GM12801 (cell line): Measurements from ENCODE around the gene UBXN6.

Experiments used
- TF ChIP-seq, protein P1 (sequence below): IDR thresholded peaks from one replicate; pipeline ENCODE4 v1.5.1; 2011; ENCODE audit warnings: control low read depth; ENCODE audit not compliant: insufficient read length; ENCODE audit errors: extremely low read depth

Gene UBXN6

DNA sequence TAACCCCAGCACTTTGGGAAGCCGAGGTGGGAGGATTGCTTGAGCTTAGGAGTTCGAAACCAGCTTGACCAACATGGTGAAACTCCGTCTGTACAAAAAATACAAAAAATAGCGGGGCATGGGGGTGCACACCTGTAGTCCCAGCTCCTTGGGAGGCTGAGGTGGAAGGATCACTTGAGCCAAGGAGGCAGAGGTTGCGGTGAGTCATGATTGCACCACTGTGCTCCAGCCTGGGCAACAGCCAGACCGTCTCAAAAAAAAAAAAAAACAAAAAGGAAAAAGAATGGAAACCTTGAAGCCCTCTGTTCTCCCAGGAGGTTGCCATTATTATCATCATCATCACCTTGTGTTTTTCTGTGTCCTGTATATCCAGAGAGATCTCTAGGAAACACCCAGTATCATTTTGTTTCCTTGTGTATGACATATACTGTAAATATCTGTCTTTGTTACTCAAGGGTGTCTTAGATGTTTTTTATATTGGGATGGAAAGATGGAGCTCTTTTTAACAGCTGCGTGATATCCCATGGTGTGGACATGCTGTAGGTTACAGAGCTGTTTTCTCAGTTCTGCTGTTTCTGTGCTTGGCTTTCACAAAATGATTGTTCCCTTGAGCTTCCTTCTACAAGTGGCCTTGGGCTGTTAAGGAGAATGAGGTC, 43.3 kb downstream of the UBXN6 start:
- TF ChIP-seq, protein P1, sequence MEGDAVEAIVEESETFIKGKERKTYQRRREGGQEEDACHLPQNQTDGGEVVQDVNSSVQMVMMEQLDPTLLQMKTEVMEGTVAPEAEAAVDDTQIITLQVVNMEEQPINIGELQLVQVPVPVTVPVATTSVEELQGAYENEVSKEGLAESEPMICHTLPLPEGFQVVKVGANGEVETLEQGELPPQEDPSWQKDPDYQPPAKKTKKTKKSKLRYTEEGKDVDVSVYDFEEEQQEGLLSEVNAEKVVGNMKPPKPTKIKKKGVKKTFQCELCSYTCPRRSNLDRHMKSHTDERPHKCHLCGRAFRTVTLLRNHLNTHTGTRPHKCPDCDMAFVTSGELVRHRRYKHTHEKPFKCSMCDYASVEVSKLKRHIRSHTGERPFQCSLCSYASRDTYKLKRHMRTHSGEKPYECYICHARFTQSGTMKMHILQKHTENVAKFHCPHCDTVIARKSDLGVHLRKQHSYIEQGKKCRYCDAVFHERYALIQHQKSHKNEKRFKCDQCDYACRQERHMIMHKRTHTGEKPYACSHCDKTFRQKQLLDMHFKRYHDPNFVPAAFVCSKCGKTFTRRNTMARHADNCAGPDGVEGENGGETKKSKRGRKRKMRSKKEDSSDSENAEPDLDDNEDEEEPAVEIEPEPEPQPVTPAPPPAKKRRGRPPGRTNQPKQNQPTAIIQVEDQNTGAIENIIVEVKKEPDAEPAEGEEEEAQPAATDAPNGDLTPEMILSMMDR = no peak

DNA sequence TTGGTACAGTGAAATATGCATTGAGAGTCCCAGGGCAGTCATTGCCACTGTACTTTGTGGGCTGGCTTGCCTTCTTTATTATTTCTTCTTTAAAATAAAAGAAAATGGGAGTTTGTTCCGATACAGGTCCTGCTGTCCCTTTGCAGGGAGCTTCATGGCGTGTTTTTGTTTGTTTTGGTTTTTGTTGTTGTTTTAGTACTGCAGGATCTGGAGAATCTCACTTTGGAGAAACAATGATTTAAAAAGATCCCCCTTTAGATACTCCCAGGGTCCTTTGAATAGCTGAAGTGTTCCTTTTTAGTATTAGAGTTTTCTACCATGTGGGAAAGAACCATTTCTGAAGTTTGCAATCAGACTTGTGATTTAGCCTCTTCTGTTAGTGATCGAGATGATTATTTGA, 44.0 kb downstream of the UBXN6 start:
- TF ChIP-seq, protein P1 = no peak

DNA sequence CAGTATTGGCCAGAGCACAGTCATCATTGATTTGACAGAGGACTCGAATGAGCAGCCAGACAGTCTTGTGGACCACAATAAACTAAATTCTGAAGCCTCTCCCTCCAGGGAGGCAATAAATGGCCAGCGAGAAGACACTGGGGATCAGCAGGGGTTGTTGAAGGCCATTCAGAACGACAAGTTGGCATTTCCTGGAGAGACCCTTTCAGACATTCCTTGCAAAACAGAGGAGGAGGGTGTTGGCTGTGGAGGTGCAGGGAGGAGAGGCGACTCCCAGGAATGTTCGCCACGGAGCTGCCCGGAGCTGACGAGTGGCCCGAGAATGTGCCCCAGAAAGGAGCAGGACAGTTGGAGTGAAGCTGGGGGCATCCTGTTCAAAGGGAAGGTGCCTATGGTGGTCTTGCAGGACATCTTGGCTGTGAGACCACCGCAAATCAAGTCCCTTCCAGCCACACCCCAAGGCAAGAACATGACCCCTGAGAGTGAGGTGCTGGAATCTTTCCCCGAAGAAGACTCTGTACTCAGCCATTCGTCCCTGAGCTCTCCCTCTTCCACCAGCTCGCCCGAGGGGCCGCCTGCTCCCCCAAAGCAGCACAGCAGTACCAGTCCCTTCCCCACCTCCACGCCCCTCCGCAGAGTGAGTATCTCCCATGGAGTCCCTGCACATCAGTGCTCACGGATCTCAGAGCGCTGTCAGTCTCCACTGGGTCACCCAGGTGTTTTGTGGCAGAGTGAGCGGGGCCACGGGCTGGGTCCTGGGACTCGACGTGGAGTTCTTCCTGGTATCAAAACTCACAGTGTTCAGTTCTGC, 48.3 kb downstream of the UBXN6 start:
- TF ChIP-seq, protein P1 = no peak

DNA sequence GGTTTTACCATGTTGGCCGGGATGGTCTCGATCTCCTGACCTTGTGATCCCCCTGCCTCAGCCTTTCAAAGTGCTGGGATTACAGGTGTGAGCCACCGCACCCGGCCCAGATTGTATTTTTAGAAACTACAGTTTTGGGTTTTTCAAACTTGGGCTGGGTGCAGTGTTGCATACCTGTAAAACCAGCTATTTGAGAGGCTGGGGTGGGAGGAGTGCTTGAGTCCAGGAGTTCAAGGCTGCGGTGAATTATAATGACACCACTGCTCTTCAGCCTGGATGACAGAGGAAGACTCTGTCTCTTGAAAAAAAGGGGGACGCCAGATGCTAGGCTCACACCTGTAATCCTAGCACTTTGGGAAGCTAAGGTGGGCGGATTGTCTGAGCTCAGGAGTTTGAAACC, 51.0 kb downstream of the UBXN6 start:
- TF ChIP-seq, protein P1 = no peak

DNA sequence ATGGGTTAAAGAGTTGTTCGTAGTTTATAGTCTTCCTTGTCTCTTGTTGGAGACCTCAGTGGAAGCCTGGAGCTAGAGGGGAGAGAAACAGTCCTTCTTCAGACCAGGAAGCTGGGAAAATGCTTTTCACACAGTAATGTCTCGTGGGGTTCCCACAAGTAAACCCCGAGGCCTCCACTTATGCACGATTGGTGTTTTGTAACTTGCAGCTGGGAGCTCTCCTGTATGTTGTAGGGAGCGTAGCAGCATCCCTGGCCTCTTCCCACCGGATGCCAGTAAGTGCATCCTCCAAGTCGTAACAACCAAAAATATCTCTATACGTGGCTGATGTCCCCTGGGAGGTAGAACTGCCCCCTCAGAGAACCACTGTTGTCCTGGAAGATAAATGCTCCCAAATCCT, 51.6 kb downstream of the UBXN6 start:
- TF ChIP-seq, protein P1 = no peak

DNA sequence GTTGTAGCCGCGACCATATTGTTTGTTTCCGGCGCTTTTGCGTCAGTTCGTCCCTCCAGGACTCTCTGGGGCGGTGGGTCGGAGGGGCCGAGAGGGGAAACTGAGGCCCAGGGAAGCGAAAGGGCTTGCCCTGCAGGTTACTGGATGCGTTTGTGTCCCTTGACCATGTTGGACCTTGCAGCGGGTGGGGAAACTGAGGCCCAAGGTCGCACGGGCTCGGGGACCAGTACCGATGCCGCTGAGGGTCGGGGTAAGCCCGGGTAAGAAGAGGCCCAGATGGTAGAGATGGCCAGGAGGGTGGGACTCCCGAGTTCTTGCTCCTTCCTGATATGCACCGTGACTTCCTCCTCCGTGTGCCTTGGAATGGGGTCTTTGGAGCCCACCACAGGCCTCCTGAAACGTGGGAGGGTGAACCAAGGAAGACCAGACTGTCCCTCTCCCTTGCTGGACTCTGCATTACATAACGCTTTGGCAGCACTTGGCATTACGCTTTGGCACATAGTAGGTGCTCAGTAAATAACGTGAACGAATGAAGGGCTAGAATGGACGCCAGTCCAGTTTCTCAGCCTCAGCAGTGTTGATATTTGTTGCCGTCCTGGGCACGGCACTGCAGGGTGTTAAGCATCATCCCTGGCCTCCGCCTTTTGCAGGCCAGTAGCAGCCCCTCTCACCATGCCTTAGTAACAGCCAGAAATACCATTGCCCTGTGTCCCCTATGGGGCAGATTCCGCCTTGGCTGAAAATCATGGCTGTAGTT, 54.4 kb downstream of the UBXN6 start:
- TF ChIP-seq, protein P1 = no peak

DNA sequence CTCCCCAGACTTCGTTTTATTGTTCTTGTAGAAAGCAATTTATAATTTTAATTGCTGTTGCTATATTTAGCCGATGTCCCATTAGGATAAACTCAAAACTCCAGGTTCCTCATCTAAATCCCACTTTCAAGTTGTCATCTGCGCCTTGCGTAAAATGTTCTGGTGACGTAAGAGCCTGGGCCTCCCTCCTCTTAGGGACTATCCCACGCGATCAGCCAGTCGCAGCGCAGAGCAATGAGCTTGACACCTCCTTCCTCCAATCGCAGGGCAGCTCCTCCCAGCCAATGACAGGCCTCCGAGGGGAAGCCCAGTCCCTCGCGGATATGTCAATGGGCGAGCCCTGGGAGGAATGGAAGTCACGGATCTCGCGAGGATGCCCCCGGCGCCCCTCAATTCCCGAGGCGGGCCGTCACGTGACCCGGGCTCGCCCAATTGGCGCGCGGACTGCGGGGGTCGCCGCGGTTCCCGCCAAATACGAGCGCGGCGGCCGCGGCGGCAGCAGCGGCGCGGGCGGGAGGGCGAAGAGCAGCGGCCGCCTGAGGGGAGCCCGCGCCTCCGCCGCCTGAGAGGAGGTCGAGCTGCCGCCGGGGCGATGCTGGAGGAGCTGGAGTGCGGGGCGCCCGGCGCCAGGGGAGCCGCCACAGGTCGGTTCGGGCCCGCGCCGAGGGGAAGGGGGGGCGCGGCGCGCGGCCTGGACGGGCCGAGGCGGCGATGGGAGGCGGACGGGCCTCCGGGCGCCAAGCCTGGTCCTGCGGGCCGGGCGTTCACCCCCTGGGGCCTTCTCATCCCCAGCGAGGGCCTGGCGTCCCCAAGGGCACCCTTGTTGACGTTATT, 55.2 kb downstream of the UBXN6 start, which contains the start of gene CHAF1A:
Gene CHAF1A (plus strand): TSS at position 470 of the 834 bp plus-strand sequence. CDS start 123 bp downstream, at position 593.
- TF ChIP-seq, protein P1 = no peak
